NCI-H82 treated with DMSO at 0.1 percent for 48 hours (cell line): Measurements from ENCODE around the gene MICOS13.

Experiments
- DNase-seq: peaks from one replicate; lab custom pipeline; 2025; ENCODE audit not compliant: unreplicated experiment; lab: John Stamatoyannopoulos, UW

MICOS13 gene

DNA sequence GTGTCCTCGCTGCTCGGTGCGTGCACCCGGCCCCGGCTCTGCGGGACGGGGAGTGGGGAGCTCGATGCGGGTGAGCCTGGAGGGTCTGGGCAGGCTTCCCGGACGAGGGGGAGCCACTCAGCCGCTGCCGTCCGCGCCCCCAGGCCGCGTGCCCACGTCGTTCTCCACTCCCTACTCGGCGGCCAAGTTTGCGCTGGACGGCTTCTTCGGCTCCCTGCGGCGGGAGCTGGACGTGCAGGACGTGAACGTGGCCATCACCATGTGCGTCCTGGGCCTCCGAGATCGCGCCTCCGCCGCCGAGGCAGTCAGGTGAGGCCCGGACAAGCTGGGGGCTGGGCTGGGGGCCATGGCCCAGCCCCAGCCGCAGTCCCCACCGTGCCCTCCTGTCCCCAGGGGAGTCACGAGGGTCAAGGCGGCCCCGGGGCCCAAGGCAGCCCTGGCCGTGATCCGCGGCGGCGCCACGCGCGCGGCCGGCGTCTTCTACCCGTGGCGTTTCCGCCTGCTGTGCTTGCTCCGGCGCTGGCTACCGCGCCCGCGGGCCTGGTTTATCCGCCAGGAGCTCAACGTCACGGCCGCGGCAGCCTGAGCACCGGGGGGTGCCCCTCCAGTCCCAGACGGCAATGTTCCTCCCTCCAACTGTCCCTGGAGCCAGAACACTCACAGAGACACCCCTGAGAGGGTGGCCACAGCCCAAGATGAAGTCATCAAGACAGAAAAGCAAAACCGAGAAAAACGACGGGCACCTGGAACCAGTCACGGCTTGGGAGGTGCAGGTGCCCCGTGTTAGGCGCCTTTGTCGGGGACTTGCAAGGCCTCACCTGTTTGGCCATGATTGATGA lies 7.3 kb upstream of the MICOS13 start:
- no peak for DNase-seq

DNA sequence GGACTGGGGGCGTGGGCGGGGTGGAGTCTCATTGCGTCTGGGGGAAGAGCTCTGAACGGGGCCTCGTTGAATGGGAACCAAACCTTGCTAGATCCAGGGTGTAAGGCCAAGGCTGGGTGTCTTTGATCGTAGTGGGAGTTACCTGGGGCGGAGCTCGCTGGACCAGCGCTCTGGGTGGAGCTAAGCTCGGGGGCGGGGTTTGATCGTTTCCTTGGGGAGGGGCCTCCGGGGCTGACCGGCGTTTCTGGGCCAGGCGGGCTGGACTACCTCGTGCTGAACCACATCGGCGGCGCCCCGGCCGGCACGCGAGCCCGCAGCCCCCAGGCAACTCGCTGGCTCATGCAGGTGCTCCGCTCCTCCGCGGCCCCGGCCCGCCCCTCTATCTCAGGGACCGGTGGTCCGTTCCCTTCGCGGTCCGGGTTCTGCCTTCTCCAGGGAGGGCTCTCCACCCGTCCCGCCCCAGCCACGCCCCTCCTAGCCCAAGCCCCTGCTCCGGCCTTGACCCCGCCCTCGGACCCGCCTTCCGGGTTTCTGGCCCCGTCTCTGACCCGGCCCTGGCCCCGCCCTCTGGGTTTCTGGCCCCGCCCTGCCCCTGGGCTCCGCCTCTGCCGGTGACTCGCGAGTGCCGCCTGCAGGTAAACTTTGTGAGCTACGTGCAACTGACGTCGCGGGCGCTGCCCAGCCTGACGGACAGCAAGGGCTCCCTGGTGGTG lies 6.5 kb upstream of the MICOS13 start:
- DNase-seq: no peak

DNA sequence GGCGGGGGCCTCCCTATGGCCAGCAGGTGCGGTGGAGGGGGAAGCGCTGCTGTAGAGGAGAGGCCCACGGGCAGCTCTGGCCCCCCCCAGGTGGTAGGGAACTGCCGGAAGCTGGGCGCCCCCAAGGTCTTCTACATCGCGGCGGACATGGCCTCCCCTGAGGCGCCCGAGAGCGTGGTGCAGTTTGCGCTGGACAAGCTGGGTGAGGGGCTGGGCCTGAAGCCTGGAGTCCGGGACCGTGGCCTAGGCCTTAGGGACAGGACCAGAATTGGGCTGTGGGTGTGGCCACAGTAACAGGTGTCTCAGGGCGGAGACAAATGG lies 6.0 kb upstream of the MICOS13 start:
- no peak for DNase-seq

DNA sequence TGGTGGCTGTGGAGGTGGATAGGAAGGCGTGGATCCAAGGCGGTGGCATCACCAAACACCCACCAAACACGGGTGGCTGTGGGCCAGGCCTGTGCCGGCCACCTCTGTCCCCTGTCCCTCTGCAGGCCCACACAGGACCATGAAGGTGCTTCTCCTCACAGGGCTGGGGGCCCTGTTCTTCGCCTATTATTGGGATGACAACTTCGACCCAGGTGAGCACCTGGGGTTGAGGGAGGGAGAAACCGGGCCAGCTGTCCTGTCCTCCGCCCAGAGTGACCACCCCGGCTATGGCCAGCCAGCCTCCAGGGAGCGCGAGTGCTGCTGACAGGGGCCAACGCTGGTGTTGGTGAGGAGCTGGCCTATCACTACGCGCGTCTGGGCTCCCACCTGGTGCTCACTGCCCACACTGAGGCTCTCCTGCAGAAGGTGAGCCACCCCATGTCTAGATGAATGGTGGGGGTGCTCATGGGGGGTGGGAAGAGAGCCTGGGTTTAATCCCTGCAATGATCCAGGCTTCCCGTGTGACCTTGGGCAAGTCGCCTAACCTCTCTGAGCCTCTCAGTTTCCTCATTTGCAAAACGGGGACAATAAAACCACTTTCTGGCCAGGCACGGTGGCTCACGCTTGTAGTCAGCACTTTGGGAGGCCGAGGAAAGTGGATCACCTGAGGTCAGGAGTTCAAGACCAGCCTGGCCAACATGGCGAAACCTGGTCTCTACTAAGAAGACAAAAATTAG lies 4.5 kb upstream of the MICOS13 start:
- no peak for DNase-seq

DNA sequence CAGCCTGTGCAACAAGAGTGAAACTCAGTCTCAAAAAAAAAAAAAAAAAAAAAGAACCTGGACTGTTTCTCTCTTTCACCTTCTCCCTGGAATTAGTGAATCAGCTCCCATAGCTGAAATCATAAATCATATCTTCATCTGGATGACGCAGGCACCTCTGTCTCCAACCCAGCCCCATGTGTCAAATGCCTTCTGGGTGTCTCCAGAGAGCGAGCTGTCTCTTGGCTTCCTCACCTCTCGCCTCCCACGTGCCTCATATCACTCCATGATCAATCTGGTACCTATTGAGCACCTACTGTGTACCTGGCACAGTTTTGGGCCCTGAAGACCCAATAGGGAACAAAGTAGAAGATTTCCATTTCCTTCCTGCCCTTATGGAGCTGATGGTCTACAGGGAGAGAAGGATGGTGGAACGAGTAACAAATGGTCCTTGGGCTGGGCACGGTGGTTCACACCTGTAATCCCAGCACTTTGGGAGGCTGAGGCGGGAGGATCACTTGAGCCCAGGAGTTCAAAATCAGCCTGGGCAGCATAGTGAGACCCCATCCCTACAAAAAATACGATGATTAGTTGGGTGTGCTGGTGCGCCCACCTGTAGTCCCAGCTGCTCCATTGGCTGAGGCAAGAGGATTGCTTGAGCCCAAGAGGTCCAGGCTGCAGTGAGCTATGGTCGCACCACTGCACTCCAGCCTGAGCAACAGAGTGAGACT lies 3.0 kb upstream of the MICOS13 start:
- no peak for DNase-seq

DNA sequence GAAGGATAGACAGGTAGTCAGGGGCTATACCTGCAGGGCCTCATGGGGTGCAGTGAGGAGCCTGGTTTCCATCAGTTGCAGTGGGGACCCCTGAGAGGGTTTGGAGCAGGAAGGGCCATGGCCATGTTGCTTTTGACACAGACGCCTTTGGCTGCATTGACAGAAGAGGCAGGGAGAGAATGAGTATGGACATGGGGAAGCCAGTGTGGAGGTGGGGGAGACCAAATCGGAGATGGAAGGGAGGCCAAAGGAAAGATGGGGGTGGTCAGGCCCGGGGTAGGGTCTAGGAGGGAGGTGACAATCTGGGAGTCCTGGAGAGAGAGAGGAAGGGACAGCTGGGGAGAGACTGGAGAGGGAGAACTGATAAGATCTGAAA lies 1.8 kb upstream of the MICOS13 start:
- DNase-seq: no peak

DNA sequence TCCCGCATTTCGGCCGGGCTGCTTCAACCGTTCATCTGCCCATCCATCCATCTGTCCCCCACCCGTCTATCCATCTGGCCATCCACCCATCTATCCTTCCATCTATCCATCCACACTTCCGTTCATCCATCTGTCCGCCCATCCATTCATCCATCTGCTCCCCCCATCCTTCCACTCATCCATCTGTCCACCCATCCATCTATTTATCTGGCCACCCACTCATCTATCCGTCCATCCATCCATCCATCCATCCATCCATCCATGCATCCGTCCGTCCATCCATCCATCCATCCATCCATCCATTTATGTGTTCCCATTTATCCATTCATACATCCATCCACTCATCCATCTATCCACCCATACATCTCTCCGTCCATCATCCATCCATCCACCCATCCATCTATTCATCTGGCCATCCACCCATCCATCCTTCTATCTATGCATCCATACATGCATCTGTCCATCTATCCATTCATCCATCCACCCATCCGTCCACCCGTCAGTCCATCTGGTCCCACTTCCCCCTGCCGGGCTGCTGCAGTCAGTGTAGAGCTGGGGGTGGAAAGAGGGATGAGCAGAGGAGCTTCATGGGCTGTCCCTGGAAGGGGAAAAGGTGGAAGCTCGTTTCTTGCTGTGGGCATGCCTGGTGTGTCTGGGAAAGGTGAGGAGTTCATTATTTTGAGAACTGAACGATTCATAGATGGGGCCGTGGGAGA lies 1.2 kb upstream of the MICOS13 start:
- DNase-seq: no peak

DNA sequence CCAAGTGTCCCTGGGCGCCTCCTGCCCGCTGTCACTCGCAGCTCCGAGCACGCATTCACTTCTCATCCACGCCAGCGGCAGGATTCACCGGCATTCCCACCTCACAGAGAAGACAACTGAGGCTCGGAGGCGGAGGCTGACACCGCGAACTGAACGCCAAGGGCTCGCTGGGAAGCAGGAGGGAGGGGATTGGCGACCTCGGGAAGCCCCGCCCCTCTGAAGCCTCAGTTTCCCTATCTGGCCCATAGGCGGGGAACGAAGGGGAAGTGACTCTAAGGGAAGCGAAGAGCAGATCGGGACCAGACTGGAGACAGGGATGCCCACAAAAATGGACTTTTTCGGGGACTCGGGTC lies 256 bp downstream of the MICOS13 start:
- no peak for DNase-seq

DNA sequence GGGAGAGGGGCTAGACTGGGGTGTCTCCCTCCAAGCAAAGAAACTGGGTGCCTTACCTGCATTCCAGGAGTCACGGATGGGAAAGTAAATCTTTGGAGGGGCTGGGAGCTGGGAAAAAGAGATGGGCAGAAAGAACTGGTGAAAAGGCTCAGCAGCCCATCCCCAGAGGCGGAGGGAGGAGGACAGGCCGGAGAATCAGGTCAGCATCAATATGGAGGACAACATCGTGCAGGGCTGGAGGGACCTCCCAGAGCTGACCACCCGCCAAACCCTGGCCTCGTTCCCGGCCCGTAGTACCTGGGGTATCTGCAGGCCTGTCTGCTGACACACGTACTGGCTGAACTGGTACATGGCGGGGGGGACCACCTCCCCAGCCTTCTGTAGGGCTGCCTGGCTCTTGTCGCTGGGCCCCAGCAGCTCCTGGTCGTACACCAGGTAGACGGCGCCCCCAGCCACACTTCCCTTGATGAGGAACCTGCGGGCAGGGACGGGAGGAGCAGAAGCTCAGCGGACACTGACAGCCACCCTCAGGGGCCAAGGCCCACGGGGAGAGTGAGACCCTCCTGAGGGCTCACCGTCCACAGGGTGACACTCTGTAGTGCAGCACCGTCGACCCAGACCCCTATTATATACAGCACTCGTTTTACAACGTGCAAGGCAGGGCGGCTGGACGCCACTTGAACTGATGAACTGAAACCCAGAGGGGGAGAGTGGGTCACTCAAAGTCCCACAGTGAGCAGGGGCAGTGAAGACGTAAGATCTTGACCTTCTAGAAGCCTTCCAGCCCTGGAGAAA lies 830 bp downstream of the MICOS13 start:
- DNase-seq: no peak

DNA sequence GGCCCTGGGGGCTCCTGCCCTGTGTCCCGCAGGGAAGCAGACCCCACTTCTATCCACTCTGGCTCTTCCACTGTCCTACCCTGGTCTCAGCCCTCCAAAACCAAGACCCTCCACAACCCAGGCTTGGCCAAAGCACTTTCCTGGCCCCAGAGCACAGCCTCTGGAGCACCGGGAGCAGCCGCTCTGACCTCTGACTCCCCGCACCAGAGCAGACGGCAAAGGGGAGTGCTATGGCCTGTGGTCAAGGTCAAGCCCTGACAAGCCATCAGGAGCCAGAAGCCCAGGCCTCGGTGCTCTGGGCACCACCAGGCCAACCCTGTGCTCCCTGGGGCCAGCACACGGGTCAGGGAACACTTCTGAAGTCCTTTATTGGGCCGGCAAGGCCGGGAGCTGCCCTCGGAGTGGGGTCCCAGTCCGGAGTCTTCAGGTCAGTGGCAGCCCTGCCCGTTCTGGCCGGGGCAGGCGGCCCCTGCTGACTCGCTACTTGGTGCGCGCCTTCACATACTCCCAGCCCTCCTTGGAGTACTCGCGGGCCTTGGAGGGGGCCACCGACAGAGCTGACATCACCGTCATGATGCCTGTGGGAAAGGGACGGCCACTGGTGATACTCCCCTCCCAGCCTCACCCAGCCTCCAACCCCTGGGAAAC lies 2.1 kb downstream of the MICOS13 start:
- DNase-seq: no peak

DNA sequence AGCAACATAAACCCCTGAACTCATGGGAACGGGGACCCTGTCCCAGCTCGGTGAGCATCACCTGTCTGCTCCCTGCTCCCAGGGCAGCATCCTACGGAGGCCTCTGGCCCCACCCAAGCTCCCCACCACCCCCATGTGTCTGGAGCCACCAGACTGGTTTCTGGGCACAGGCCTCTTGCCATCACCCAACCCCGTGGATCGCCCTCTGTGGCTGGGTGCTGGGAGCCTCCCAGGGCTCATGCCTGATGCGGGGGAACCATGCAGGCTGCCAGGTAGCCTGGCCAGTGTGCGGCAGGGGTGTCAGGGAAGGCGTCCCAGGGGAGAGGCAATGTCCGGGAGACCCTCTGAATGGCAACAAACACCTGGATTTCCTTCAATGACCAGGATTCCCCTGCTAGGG lies 2.7 kb downstream of the MICOS13 start:
- DNase-seq: no peak

DNA sequence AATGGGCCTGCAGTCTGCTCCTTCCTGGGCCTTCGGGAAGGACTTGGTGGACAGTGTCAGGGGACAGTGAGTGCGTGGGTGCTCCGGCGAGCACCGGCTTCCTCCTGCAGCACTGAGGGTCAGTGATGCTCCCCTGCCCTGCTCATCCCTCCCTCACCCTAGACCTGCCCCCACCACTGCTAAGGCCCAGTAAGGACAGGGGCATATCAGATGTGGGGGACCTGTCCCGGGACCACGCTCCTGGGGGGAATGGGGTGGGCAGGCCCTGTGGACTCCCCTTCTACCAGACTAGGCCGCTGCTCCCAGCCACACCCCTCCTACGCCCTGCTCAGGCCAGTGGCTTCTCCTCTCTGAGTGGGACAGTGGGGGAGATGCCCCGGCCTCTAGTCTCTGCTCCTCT lies 3.2 kb downstream of the MICOS13 start:
- DNase-seq: no peak

DNA sequence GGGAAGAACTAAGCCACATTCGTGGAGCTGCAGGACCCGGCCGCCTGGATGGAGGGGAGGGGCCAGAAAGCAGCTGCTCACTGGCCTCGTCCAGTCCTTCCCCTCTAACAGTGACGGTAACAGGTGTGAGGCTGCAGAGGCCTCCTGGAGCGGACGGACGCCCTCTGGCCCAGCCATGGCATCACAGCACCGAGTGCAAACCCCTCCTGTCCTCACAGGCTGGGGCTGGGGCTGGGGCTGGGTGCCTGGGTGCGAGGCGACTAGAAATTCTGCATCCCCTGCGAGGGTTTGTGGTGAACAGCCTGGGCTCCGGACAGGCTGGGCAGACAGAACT lies 3.6 kb downstream of the MICOS13 start:
- DNase-seq: no peak

DNA sequence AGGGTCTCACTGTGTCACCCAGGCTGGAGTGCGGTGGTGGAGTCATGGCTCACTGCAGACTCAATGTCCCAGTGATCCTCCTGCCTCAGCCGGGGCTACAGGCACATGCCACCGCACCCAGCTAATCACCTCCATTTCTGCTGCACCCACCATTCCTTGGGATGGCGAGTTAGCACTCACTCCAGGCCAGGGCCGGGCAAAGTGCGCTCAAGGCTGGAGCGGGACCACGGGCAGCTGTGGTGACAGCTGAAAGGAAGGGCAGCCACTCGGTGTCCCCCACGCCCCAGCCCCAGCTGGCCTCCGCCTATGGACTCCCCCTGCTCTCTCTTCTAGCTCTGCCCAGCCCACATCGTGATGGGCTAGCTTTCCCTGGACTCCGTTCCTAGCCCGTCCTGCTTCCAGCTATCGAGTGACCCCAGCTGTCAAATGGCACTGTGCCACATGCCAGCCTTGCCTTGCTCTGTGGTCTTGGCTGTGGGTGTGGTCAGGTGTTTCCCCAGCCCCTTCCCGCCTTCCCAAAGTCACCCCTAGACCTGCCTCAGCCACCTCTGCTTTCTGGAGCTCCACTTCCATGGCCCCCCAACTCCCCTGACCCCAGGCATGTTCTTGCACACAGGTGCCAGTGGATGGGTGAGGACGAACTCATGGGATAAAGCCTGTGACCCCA lies 4.1 kb downstream of the MICOS13 start:
- DNase-seq: no peak

DNA sequence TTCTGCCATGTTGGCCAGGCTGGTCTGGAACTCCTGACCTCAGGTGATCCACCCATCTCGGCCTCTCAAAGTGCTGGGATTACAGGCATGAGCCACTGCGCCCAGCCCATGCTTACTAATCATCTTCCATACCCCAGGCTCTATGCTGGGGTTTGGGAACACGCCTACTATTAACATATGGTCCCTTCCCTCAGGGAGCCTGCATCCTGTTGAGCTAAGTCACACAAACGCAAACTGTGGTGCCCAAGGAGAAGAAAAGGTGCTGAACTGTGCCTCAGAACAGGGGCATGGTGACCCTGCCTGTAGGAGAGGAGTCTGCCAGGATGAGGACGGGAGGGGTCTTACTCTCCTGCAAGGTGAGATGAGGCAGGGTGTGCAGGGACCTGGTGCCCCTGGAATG lies 5.6 kb downstream of the MICOS13 start:
- no peak for DNase-seq

DNA sequence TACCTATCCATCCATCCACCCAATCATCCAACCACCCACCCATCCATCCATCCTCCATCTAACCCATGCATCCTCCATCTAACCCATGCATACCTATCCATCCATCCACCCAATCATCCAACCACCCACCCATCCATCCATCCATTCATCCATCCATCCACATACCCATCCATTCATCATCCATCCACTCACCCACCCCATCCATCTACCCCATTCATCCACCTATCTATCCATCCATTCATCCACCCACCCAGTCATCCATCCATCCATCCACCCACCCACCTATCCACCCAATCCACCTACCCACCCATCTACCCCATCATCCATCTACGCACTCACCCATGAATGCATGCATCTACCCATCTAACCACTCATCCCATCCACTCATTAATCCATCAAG lies 6.6 kb downstream of the MICOS13 start:
- DNase-seq: no peak

DNA sequence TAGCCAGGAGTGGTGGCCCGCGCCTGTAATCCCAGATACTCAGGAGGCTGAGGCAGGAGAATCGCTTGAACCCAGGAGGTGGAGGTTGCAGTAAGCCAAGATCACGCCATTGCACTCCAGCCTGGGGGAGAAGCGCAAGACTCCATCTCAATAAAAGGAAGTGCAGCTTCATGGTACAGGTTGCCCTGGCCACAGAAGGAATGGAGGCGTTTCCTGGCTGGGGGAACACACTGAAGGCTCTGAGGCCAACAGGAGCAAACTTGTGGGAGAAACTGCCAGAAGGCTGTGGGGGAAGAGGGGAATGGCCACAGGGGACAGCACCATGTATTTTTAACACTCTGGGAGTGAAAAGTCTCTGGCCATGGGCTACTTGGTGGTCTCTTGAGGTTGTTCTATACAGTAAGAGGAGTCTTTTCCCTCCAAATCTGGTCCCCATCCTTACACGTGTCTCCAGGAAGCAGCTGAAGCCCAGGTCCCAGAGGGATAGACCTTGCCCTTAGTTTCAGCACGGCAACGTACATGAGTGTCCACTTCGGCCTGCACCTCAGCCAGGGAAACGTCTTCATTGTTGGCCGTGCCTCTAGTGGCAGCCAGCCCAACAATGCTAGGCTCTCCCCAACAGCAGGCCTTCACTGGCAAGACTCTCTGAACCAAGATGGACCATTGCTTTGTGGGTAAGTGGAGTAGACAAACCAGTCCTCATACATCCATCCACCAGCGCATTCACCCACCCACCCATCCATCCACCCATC lies 7.4 kb downstream of the MICOS13 start:
- no peak for DNase-seq

DNA sequence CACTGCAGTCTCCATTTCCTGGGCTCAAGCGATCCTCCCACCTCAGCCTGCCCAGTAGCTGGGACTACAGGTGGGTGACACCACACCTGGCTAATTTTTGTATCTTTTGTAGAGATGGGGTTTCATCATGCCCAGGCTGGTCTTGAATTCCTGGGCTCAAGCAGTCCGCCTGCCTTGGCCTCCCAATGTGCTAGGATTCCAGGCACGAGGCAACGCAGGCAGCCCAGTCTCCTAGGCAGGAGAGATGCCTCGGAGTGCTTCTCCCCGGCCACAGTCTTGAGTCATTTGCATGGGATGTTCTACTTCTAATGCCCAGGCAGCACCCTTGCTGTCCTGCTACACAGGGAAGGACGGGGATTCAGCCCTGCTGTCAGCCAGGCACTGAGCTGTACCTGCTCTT lies 8.7 kb downstream of the MICOS13 start:
- DNase-seq: no peak

DNA sequence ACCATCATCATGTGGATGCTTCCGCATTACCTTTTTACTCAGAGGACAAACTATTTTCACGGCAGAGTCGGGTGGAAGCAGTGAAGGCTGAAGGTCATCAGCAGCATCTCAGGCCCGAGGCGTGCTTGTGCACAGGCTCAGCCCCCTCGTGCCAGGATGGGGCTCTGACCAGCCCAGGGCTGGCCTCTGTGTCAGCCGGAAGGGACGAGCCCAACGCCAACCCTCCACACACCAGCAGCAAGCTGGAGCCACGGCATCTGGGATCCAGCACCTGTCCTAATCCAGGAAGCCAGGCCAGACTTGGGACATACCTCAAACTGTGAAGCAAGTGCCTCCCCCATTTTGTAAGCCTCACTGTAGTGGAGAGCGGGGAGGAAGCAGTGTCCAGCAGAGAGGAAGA lies 11.1 kb downstream of the MICOS13 start:
- DNase-seq: no peak
